ENCODE results near the gene SRY.
"Not testable (repeated sequence)": the region's sequence is repeated elsewhere in the genome, so short reads cannot be mapped to it uniquely, and the experiment has no call there.

Gene SRY

DNA sequence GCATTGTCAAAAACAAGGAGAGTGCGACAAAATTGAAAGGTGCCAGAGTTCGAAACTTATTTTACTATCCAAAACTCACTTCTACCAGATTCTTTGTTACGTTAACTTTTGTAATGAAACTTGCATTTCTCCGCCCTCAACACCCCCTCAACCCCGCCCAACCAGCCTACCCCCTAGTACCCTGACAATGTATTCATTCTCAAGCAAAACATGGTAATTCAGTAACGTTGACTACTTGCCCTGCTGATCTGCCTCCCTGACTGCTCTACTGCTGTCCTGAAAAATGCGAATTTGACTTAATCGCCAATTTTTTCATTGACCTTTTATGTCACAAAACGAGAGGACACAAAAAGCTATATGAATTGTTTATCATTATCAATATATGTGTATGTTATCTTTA lies at the start of gene SRY:
SRY (minus strand) TSS at position 83 of the 400 bp plus-strand sequence; CDS start at position 4, 79 bp downstream.
- no peak for DNase-seq

GRCh38 chrY:2837078-2837477 lies 49.6 kb upstream of the SRY start:
- no peak for DNase-seq

DNA sequence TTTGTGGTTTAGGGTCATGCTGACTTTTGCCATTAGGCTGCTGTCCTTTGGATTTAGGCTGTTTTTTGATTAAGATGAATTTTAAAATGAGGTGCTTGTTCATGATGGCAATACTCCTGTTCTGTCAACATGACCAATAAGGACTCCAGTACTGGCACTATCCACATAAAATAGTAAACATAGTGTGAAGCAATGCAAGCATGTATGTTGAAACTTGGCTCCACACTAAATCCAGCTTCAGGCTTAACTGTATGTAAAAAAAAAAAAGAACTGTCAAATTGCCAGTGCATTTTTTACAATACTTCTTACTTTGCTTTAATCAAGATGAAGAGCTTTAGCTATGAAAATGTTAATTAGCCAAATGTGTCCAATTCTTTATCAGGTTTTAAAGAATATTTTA lies 47.7 kb upstream of the SRY start:
- no peak for DNase-seq

- no peak for DNase-seq
These were observed 41.0 kb upstream of the SRY start for GRCh38 chrY:2828497-2828896.

DNA sequence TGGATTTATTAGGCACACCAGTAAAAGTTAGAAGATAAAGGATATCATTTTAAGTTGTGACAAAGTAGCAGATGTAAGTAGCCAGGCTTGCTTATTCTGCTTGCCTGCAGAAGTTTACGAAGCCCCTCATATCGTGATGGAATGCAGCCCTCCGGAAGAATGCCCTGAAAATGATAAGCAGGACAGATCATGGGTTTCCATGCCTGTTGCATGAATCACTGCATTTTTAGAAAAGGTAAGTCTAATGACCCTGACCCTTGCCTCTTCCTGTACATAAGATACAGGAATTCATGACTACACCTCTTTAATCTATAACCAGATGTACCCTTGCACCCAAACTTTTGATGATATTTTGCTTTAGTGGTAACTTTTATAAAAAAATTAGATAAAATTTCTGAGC lies 37.0 kb upstream of the SRY start:
- no peak for DNase-seq

DNA sequence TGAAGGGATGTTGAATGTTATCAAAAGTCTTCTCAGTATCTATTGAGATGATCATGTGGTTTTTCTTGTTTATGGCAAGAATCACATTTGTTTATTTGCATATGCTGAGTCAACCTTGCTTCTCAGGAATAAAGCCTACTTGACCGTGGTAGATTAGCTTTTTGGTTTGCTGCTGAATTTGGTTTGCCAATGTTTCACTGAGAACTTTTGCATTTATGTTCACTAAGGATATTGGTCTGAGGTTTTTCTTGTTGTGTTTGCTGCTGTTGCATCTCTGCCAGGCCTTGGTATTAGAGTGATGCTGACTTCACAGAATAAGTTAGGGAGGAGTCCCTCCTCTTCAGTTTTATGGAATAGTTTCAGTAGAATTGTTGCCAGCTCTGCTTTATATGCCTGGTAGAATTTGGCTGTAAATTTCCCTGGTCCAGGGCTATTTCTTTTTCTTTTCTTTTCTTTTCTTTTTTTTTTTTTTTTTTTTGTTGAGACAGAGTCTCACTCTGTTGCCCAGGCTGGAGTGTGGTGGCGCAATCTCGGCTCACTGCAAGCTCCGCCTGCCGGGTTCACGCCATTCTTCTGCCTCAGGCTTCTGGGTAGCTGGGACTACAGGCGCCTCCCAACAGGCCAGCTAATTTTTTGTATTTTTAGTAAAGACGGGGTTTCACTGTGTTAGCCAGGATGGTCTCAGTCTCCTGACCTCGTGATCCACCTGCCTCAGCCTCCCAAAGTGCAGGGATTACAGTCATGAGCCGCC lies 29.8 kb upstream of the SRY start:
- not testable (repeated sequence) for DNase-seq

DNA sequence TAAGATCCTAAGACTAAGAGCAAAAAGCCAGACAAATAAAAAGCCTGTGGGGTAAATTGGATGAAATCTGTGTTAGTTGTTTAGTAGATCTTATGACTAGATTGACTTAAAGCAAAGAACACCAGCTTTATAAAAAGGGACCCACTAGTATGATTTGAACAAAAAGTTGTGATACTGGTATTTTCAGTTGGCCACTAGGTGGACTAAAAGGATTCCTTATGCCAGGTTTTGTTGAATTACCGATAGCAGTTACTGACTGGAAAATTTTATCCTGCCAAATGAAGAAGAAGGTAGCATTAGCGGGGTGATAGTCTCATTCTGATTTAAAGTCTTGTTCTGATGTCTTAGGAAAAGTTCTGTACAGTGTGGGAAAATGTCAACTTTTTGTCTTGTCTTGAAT lies 12.8 kb upstream of the SRY start:
- no peak for DNase-seq

GRCh38 chrY:2797991-2798390 lies 10.5 kb upstream of the SRY start:
- no peak for DNase-seq

GRCh38 chrY:2796977-2797523 lies 9.6 kb upstream of the SRY start:
- DNase-seq = no peak

- no peak for DNase-seq
These were observed 2.3 kb upstream of the SRY start for GRCh38 chrY:2789756-2790155.

GRCh38 chrY:2786876-2787512 lies 488 bp downstream of the SRY start:
- no peak for DNase-seq
